ENCODE results near the gene CCDC88C. TPM values are rescaled to one million over a fixed set of nuclear protein-coding genes. Genes with fewer than 3 reads are reported as not detected.
A peak's percentile ranks its signal among the peaks of the same experiment; 100 is the strongest.

CCDC88C gene
- polyA plus RNA-seq, 1 donor from 2014 or later = 30.5 TPM

DNA sequence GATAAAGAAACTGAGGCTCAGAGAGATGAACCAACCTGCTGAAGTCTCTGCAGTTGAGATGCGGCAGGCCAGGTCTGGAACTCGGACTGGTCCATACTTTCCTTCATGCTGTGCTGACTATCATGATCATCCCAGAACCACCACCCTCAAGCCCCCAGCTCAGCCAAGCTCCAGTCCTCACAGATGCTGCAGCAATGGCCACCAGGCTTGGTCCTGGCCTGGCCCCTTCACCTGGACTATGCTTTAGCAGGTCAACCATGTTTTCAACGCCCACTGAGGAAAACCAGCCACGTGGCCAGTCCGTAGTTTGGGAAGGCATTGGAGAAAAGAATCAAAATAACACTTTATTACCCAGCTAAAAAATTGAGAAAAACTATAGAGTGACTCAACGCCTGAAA lies 174.5 kb downstream of the CCDC88C start:
- Mint-ChIP-seq H3K27me3 (no peaks in the 10 kb centered on the region), H3K36me3 (peaks cover 5% of the 10 kb centered on the region), H3K4me3 (peak overlapping the region; percentile 72 to 95 (median 86)), H3K9me3 (no peaks in the 10 kb centered on the region), H3K27ac (peak overlapping the region; percentile 84 to 94 (median 85)), H3K4me1 (peaks cover 36 to 56% (median 37%) of the 10 kb centered on the region in 3 donors)

DNA sequence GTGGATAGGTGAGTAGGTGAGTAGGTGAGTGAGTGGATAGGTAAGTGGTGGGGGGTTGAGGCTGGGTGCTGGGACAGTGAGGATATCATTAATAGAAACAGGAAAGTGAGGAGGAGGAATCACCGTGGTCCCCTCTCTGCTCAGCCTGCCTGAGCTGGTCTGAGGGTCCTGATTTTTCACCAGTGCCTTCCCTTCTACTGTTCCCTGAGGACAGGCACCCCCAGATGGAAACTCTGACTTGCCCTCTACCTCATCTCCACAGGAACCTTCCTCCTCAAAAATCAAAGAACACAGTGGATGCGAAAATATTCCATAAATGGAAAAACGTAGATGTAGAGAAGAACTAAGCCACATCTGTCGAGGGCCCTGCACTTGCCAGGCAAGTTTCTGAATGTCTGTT lies 175.0 kb downstream of the CCDC88C start:
- Mint-ChIP-seq H3K27ac (peak overlapping the region; percentile 84 to 94 (median 85)), H3K9me3 (no peaks in the 10 kb centered on the region), H3K4me1 (peaks cover 34 to 58% (median 40%) of the 10 kb centered on the region in 3 donors), H3K4me3 (peak overlapping the region in 3 of 4 donors; percentile 72 to 95 (median 93)), H3K36me3 (peaks cover 5% of the 10 kb centered on the region), H3K27me3 (no peaks in the 10 kb centered on the region)

- H3K36me3 Mint-ChIP-seq = peaks cover 2% of the 10 kb centered on the region
- peak overlapping the region; percentile 35 to 87 (median 76) for H3K4me3 Mint-ChIP-seq
- no peaks in the 10 kb centered on the region for H3K27me3 Mint-ChIP-seq
- peaks cover 29 to 54% (median 37%) of the 10 kb centered on the region in 3 donors for H3K4me1 Mint-ChIP-seq
- H3K9me3 Mint-ChIP-seq = no peaks in the 10 kb centered on the region
- H3K27ac Mint-ChIP-seq = peak overlapping the region; percentile 43 to 93 (median 84)
Measured at GRCh38 chr14:91241863-91242262, 175.8 kb downstream of the CCDC88C start.

GRCh38 chr14:91238661-91239060 lies 179.0 kb downstream of the CCDC88C start:
- Mint-ChIP-seq H3K9me3 (no peaks in the 10 kb centered on the region), H3K27me3 (no peaks in the 10 kb centered on the region), H3K4me3 (peak overlapping the region in 1 of 4 donors; percentile 34), H3K4me1 (peaks cover 22 to 45% (median 31%) of the 10 kb centered on the region in 3 donors), H3K27ac (peak overlapping the region in 2 of 3 donors; percentile 11 to 30), H3K36me3 (peaks cover 3% of the 10 kb centered on the region)

DNA sequence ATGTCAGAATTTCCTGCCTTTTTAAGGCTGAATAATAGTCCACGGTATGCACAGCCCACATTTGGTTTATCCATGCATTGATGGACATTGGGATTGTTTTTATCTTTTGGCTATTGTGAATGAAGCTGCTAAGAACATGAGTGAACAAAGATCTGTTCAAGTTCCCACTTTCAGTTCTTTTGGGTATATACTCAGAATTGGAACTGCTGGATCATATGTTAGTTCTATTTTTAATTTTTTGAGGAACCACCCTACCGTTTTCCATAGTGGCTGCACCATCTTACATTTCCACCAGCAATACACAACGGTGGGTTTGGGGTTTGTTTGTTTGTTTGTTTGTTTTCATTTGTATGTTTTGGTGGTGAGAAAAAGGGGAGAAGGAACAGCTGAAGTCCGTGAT lies 179.5 kb downstream of the CCDC88C start:
- Mint-ChIP-seq H3K4me1 (peaks cover 17 to 39% (median 25%) of the 10 kb centered on the region in 3 donors), H3K9me3 (no peaks in the 10 kb centered on the region), H3K27me3 (no peaks in the 10 kb centered on the region), H3K36me3 (peaks cover 2% of the 10 kb centered on the region), H3K27ac (peak overlapping the region in 1 of 3 donors; percentile 11), H3K4me3 (no peak overlapping the region)

DNA sequence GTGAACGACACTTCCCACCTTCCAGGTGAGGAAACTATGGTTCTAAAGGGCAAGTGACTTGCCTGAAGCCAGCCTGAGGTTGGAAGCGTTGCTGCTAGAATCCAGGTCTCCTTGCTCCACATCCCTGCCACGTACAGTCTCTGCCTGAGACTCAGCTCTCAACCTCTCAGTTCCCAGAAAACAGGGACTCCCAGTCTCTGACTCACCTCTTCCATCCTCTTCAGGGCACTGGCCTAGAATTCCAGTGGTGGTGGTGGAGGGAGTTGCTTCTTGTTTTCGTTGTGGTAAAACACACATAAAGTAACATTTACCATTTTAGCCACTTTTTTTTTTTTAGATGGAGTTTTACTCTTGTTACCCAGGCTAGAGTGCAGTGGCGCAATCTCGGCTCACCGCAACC lies 180.4 kb downstream of the CCDC88C start:
- no peaks in the 10 kb centered on the region for H3K9me3 Mint-ChIP-seq
- H3K4me1 Mint-ChIP-seq = peaks cover 16 to 36% (median 19%) of the 10 kb centered on the region in 3 donors
- H3K4me3 Mint-ChIP-seq = no peak overlapping the region
- H3K27ac Mint-ChIP-seq = peak overlapping the region in 1 of 3 donors; percentile 84
- no peaks in the 10 kb centered on the region for H3K27me3 Mint-ChIP-seq
- H3K36me3 Mint-ChIP-seq = peaks cover 2% of the 10 kb centered on the region

GRCh38 chr14:91235841-91236240 lies 181.8 kb downstream of the CCDC88C start:
- H3K4me1 Mint-ChIP-seq = peaks cover 15 to 32% (median 16%) of the 10 kb centered on the region in 3 donors
- H3K27me3 Mint-ChIP-seq = no peaks in the 10 kb centered on the region
- H3K4me3 Mint-ChIP-seq = no peak overlapping the region
- no peak overlapping the region for H3K27ac Mint-ChIP-seq
- peaks cover 2% of the 10 kb centered on the region for H3K36me3 Mint-ChIP-seq
- no peaks in the 10 kb centered on the region for H3K9me3 Mint-ChIP-seq

DNA sequence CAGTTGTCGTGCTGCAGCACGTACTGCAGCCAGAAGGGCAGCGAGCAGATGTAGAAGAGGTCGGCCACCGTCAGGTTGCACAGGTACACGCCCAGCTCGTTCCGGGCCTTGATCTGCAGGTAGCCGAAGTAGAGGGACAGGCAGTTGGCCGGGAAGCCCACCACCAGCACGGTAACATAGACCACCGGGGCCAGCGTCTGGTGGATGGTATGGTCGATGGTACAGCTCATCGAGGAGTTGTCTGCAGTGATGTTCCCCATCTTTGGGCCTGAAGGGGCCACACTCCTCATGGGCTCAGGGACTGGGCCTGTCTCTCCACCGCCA lies 182.9 kb downstream of the CCDC88C start:
- Mint-ChIP-seq H3K27ac (no peak overlapping the region), H3K36me3 (peaks cover 2% of the 10 kb centered on the region), H3K27me3 (no peaks in the 10 kb centered on the region), H3K4me1 (peaks cover 19 to 38% (median 23%) of the 10 kb centered on the region in 3 donors), H3K9me3 (no peaks in the 10 kb centered on the region), H3K4me3 (no peak overlapping the region)

DNA sequence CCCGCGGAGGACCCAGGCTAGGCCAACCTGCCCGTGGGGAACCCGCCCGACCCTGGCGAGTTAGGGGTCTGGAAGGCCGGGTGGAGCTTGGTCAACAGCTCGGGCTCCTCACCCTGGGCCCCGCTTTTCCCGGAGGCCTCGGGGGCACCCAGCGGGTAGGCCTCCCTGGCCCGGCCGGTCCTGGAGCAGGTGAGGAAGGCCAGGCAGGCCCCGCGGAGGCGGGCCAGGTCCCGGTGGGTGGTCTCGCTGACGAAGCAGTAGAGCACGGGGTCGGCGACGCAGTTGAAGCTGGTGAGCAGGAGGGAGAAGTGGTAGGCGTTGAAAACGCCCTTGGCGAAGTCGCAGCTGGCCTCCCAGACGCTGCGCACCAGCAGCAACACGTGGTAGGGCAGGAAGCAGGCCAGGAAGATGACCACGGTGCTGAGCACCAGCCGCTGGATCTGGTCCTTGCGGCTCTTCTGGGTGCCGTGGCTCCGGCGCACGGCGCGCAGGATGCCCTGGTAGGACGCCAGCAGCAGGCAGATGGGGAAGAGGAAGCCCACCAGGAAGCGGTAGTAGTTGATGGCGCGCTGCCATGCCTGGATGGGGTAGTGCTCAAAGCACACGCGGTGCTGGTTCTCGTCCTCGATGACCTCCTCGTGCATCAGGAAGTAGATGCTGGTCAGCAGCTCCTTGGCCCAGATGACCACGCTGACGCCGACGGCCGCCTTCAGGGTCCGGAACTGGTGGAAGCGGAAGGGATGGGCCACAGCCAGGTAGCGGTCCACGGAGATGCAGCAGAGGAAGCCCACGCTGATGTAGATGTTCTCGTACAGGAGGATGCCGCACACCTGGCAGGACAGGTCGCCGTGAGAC lies 183.5 kb downstream of the CCDC88C start:
- no peak overlapping the region for H3K4me3 Mint-ChIP-seq
- no peaks in the 10 kb centered on the region for H3K27me3 Mint-ChIP-seq
- H3K9me3 Mint-ChIP-seq = no peaks in the 10 kb centered on the region
- H3K36me3 Mint-ChIP-seq = peaks cover 2% of the 10 kb centered on the region
- H3K4me1 Mint-ChIP-seq = peaks cover 23 to 40% (median 29%) of the 10 kb centered on the region in 3 donors
- no peak overlapping the region for H3K27ac Mint-ChIP-seq

GRCh38 chr14:91232603-91233002 lies 185.0 kb downstream of the CCDC88C start:
- Mint-ChIP-seq H3K27ac (peak overlapping the region in 1 of 3 donors; percentile 4), H3K4me3 (peak overlapping the region in 1 of 4 donors; percentile 21)

DNA sequence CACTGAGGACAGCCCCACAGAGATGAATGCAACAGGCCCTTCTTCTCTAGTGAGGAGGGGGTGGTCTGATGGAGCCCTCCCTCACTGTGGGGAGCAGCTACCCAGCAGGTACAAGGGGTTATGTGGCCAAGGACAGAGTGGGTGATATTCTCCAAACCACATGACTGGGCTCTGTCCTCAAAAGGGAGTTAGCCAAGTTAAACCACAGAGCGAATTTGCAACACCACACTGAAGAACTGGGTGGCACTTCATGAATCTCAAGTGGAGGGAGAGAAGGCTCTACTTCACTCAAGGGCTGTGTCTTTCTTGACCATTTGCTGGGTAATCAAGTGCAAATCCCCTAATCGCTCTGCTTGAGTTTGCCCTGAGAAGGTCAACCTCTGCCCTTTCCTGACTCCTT lies 185.6 kb downstream of the CCDC88C start:
- H3K9me3 Mint-ChIP-seq = no peaks in the 10 kb centered on the region
- H3K4me1 Mint-ChIP-seq = peaks cover 24 to 48% (median 36%) of the 10 kb centered on the region in 3 donors
- no peaks in the 10 kb centered on the region for H3K27me3 Mint-ChIP-seq
- peak overlapping the region in 1 of 3 donors; percentile 4 for H3K27ac Mint-ChIP-seq
- peaks cover 2% of the 10 kb centered on the region for H3K36me3 Mint-ChIP-seq
- peak overlapping the region in 1 of 4 donors; percentile 63 for H3K4me3 Mint-ChIP-seq

More at GRCh38 chr14:91232603-91233002, 185.0 kb downstream of the CCDC88C start:
- H3K36me3 Mint-ChIP-seq = peaks cover 2% of the 10 kb centered on the region
- peaks cover 24 to 44% (median 36%) of the 10 kb centered on the region in 3 donors for H3K4me1 Mint-ChIP-seq
- no peaks in the 10 kb centered on the region for H3K27me3 Mint-ChIP-seq
- no peaks in the 10 kb centered on the region for H3K9me3 Mint-ChIP-seq

- no peaks in the 10 kb centered on the region for H3K9me3 Mint-ChIP-seq
- H3K27ac Mint-ChIP-seq = peak overlapping the region in 2 of 3 donors; percentile 43 to 71
- H3K27me3 Mint-ChIP-seq = no peaks in the 10 kb centered on the region
- H3K4me3 Mint-ChIP-seq = peak overlapping the region in 2 of 4 donors; percentile 10 to 67
- peaks cover 25 to 50% (median 39%) of the 10 kb centered on the region in 3 donors for H3K4me1 Mint-ChIP-seq
- H3K36me3 Mint-ChIP-seq = peaks cover 2% of the 10 kb centered on the region
Measured at GRCh38 chr14:91231446-91231845, 186.2 kb downstream of the CCDC88C start.

- Mint-ChIP-seq H3K4me1 (peaks cover 32 to 59% (median 45%) of the 10 kb centered on the region in 3 donors), H3K27ac (peak overlapping the region in 2 of 3 donors; percentile 2 to 88), H3K36me3 (peaks cover 2% of the 10 kb centered on the region), H3K27me3 (no peaks in the 10 kb centered on the region), H3K4me3 (no peak overlapping the region), H3K9me3 (no peaks in the 10 kb centered on the region)
Measured at GRCh38 chr14:91230397-91231035, 187.1 kb downstream of the CCDC88C start.

DNA sequence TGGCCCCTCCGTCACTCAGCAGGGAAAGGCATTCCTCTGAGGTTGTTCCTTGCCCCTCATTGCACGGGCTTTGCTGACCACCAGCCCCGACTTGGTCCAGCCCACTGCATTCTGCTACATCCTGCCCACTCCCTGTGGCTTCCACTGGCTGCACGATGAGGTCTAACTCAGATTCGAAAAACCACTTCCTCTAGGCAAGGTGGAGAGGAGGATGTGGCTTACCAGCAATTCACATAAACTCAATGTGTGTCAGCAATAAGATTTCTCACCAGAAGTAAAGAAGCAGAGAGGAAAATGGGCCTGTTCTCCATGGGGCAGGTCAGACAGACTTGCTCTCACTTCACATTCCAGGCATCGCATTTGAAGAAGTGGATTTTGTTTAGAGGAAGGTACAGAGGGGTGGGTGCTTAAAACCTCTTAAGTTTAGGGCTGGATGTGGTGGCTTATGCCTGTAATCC lies 187.8 kb downstream of the CCDC88C start:
- no peaks in the 10 kb centered on the region for H3K9me3 Mint-ChIP-seq
- peak overlapping the region in 3 of 4 donors; percentile 0 to 78 (median 67) for H3K4me3 Mint-ChIP-seq
- peak overlapping the region; percentile 1 to 88 (median 18) for H3K27ac Mint-ChIP-seq
- H3K36me3 Mint-ChIP-seq = peaks cover 2% of the 10 kb centered on the region
- no peaks in the 10 kb centered on the region for H3K27me3 Mint-ChIP-seq
- peaks cover 32 to 62% (median 45%) of the 10 kb centered on the region in 3 donors for H3K4me1 Mint-ChIP-seq

DNA sequence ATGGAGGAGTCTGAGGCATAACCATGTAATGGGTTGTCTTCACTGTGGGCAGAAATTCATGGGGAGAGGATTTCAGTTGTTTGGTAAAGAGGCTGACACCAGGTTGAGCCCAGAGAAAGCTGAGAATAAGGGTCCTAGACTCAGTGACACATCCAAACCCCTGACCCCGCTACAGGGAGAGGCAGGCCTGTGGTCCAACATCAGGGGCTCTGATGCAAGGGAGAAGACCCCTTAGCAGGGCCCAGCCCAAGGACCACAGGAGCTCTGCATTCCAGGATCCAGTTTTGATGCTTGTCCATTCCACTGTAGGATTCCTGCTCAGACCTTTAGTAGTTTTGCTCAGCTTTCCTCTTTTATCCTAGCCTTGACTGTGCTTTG lies 188.6 kb downstream of the CCDC88C start:
- Mint-ChIP-seq H3K27ac (peak overlapping the region; percentile 55 to 71 (median 65)), H3K36me3 (no peaks in the 10 kb centered on the region), H3K4me3 (peak overlapping the region in 3 of 4 donors; percentile 5 to 81 (median 67)), H3K4me1 (peaks cover 32 to 62% (median 45%) of the 10 kb centered on the region in 3 donors), H3K27me3 (no peaks in the 10 kb centered on the region), H3K9me3 (no peaks in the 10 kb centered on the region)

All from IgD-negative memory B cell (primary cell).